Measurements from ENCODE around the gene PDXP. TPM values are rescaled to one million over a fixed set of nuclear protein-coding genes. Genes with fewer than 3 reads are reported as not detected.

PDXP gene
- total and polyA plus RNA-seq, 2 donors (not counting 3 experiments of a cell fraction or from before 2014, with no cell fraction given): 18.0 to 20.0 TPM

- POLR2A ChIA-PET: no interaction called here
- TF ChIP-seq MAX (IDR thresholded peaks at IDR 0.05; ENCODE audit: insufficient read depth, insufficient read length) (no peak), JUN (IDR thresholded peaks at IDR 0.05; ENCODE audit: borderline replicate concordance, insufficient read depth, insufficient read length, low read depth) (no peak), POLR2AphosphoS5 (IDR thresholded peaks at IDR 0.05; ENCODE audit: insufficient read depth, low read depth, low read length) (no peak), POLR2A (IDR thresholded peaks at IDR 0.05; ENCODE audit: low read depth, low read length) (no peak), EZH2 (IDR thresholded peaks at IDR 0.05; ENCODE audit: borderline replicate concordance, low read depth, low read length, severe bottlenecking) (no peak), MYC (IDR thresholded peaks at IDR 0.05; ENCODE audit: low read depth, low read length) (no peak), CTCF (IDR thresholded peaks at IDR 0.05; ENCODE audit: extremely low read depth in 1 of 2, insufficient read depth in 1 of 2, low read depth in 1 of 2, low read length in 2 of 2) (no peak), GATA2 (IDR thresholded peaks at IDR 0.05; ENCODE audit: insufficient read depth, insufficient read length, low read depth, low read length) (no peak), FOS (IDR thresholded peaks at IDR 0.05; ENCODE audit: borderline replicate concordance, insufficient read depth, low read length) (no peak)
- FAIRE-seq (no peak), DNase-seq (ENCODE audit: low read depth, low spot score) (no peak)
- peak overlapping the region; percentile 72 for H3K27ac ChIP-seq (ENCODE audit: insufficient read depth, low read depth, low read length)
- no peak overlapping the region for H3K4me2 ChIP-seq (ENCODE audit: insufficient read depth, low read length)
- no peaks in the 10 kb centered on the region for H3K9me3 ChIP-seq (replicated peaks; ENCODE audit: control insufficient read depth, insufficient read depth, low read length)
- peak overlapping the region; percentile 72 for H2AFZ ChIP-seq (ENCODE audit: low read depth, low read length)
- intact Hi-C loops (cut with micrococcal nuclease) (loop anchor here (2.0 kb wide), 1 partner anchor 24 kb away; the partner anchor contains the start of gene GGA1), dilution Hi-C loops (cut with MboI; ENCODE audit: extremely low pct_ligation_motif_present, low sequenced_read_pairs) (no loop called here)
- no TSS peak for BruUV-seq (replicated peaks)
- H3K79me2 ChIP-seq (ENCODE audit: control insufficient read depth, insufficient read depth, low read length): no peaks in the 10 kb centered on the region
- no peaks in the 10 kb centered on the region for H3K36me3 ChIP-seq (ENCODE audit: control insufficient read depth in 2 of 2, extremely low read depth in 1 of 2, insufficient read depth in 2 of 2, low read length in 2 of 2)
- H3K4me3 ChIP-seq (replicated peaks in 1 of 3; ENCODE audit: insufficient read depth in 1 of 3, low read depth in 1 of 3, low read length in 3 of 3): no peak overlapping the region
- peak overlapping the region; percentile 21 for H3K9ac ChIP-seq (replicated peaks; ENCODE audit: extremely low read depth, insufficient read depth, low read length)
- H4K20me1 ChIP-seq (replicated peaks; ENCODE audit: control insufficient read depth, extremely low read depth, insufficient read depth, low read length): no peaks in the 10 kb centered on the region
- no peaks in the 10 kb centered on the region for H3K9me1 ChIP-seq (replicated peaks; ENCODE audit: control insufficient read depth, extremely low read depth, insufficient read depth, low read length)
- peaks cover 17% of the 10 kb centered on the region for H3K4me1 ChIP-seq (ENCODE audit: control insufficient read depth, extremely low read depth, insufficient read depth, low read length)
- CTCF ChIA-PET: interaction anchor here (0.8 to 4.6 kb wide), 8 partner anchors 9 to 114 kb away, joined by 3 to 32 read pairs (median 4); partner anchors contain the start of gene LGALS1
- no peaks in the 10 kb centered on the region for H3K27me3 ChIP-seq (ENCODE audit: control insufficient read depth in 2 of 2, insufficient read depth in 2 of 2, low read length in 2 of 2)
These were observed 25.4 kb upstream of the PDXP start for GRCh38 chr22:37633089-37633624.

Data from endothelial cell of umbilical vein (primary cell).